SK-N-SH (cell line): ENCODE results near the gene SIGLECL1. TPM values are rescaled to one million over a fixed set of nuclear protein-coding genes. Genes with fewer than 3 reads are reported as not detected.

Source experiments
- CTCF ChIA-PET: fragments of 300-600, 350-600 bp; formaldehyde crosslinking; extraction: SDS; loops from one replicate; lab custom pipeline; 2021; lab: Yijun Ruan, JAX
- POLR2A ChIA-PET: fragments of 350-600 bp; sonication (Branson Sonifier 250); formaldehyde crosslinking; extraction: SDS; loops from one replicate; lab custom pipeline; 2020; ENCODE audit warnings: antibody characterized with exemption, inconsistent platforms; lab: Yijun Ruan, JAX
- DNase-seq: peaks from one replicate; pipeline ENCODE4 v3.0.0; 2012
- H2AFZ ChIP-seq: fragments of 200-600 bp; sonication (generic); 2 replicates; pipeline ENCODE4 v1.8.1; 2016; ENCODE audit warnings: antibody characterized with exemption, mild to moderate bottlenecking, low read depth
- H3F3A ChIP-seq: fragments of 200-600 bp; sonication (generic); replicated peaks from 2 replicates; pipeline ENCODE3; 2016; ENCODE audit warnings: antibody characterized with exemption, mild to moderate bottlenecking; ENCODE audit not compliant: insufficient read depth
- H3K27ac ChIP-seq, 2 experiments: fragments of 200-500 bp in 1 of 2; fragments of 200-600 bp in 1 of 2; sonication (Bioruptor generic) in 1 of 2; sonication (generic), shearing (Covaris generic) in 1 of 2; 2 replicates each; pipeline versions ENCODE4 v1.5.1 to v1.6.1; 2014 to 2016; ENCODE audit warnings: low read depth in 2 of 2, inconsistent platforms in 1 of 2, low read length in 1 of 2, mild to moderate bottlenecking in 1 of 2, mixed read lengths in 1 of 2
- H3K27me3 ChIP-seq: fragments of 200-600 bp; sonication (generic), shearing (Covaris generic); 2 replicates; pipeline ENCODE4 v1.6.1; 2016; ENCODE audit warnings: mixed run types; ENCODE audit not compliant: insufficient read depth
- H3K36me3 ChIP-seq, 2 experiments: fragments of 200-500 bp in 1 of 2; fragments of 200-600 bp in 1 of 2; sonication (Bioruptor generic) in 1 of 2; sonication (generic) in 1 of 2; replicated peaks in 1 of 2; 2 replicates each; pipeline versions ENCODE3 to v1.5.1; 2014 to 2016; ENCODE audit warnings: low read length in 1 of 2, mild to moderate bottlenecking in 1 of 2; ENCODE audit not compliant: insufficient read depth in 2 of 2, control insufficient read depth in 1 of 2
- H3K4me1 ChIP-seq, 2 experiments: fragments of 200-500 bp in 1 of 2; fragments of 200-600 bp in 1 of 2; sonication (Bioruptor generic) in 1 of 2; sonication (generic), shearing (Covaris generic) in 1 of 2; 2 replicates each; pipeline versions ENCODE4 v1.5.1 to v1.6.1; 2014 to 2016; ENCODE audit warnings: low read depth in 1 of 2, low read length in 1 of 2, mixed run types in 1 of 2; ENCODE audit not compliant: insufficient read depth in 2 of 2, control insufficient read depth in 1 of 2
- H3K4me2 ChIP-seq: fragments of 200-600 bp; sonication (generic), shearing (Covaris generic); 2 replicates; pipeline ENCODE4 v1.6.1; 2017; ENCODE audit warnings: mixed run types
- H3K4me3 ChIP-seq, 2 experiments: fragments of 200-500 bp in 1 of 2; fragments of 200-600 bp in 1 of 2; sonication (Bioruptor generic) in 1 of 2; sonication (generic), shearing (Covaris generic) in 1 of 2; 2 replicates each; pipeline versions ENCODE4 v1.5.1 to v1.8.1; 2014 to 2016; ENCODE audit warnings: low read depth in 2 of 2, inconsistent platforms in 1 of 2, low read length in 1 of 2, mild to moderate bottlenecking in 1 of 2, mixed read lengths in 1 of 2, moderate library complexity in 1 of 2
- H3K79me2 ChIP-seq: fragments of 200-600 bp; sonication (generic); 2 replicates; pipeline ENCODE4 v1.8.1; 2017; ENCODE audit warnings: mild to moderate bottlenecking; ENCODE audit not compliant: insufficient read depth
- H3K9ac ChIP-seq: fragments of 200-600 bp; sonication (generic); 2 replicates; pipeline ENCODE4 v1.6.1; 2017; ENCODE audit warnings: mixed run types
- H3K9me2 ChIP-seq: fragments of 200-600 bp; sonication (generic); 2 replicates; pipeline ENCODE4 v1.6.1; 2017; ENCODE audit warnings: mixed run types
- H3K9me3 ChIP-seq: fragments of 200-600 bp; sonication (generic); 2 replicates; pipeline ENCODE4 v1.6.1; 2017; ENCODE audit warnings: mixed run types, mild to moderate bottlenecking, moderate library complexity
- H4K20me1 ChIP-seq: fragments of 200-600 bp; sonication (generic); 2 replicates; pipeline ENCODE4 v1.6.1; 2017; ENCODE audit warnings: mild to moderate bottlenecking, mixed run types; ENCODE audit not compliant: insufficient read depth
- EP300 ChIP-seq, 2 experiments: IDR thresholded peaks; 2 replicates each; pipeline versions ENCODE4 v1.4.0 to v1.6.1; 2012; ENCODE audit warnings: borderline replicate concordance in 1 of 2, low read depth in 1 of 2, low read length in 1 of 2
- EZH2phosphoT487 ChIP-seq: fragments of 200-600 bp; sonication (generic); IDR thresholded peaks from 2 replicates; pipeline ENCODE4 v1.6.1; 2017; ENCODE audit warnings: low read depth, mixed run types, mild to moderate bottlenecking, antibody characterized with exemption, moderate library complexity, borderline replicate concordance
- FOXJ3 ChIP-seq: sonication (generic); formaldehyde crosslinking; IDR thresholded peaks from 2 replicates; pipeline ENCODE4 v1.5.1; 2020; ENCODE audit warnings: mild to moderate bottlenecking, missing genetic modification reagents
- GABPA ChIP-seq: IDR thresholded peaks from 2 replicates; pipeline ENCODE4 v1.4.0; 2012; ENCODE audit warnings: low read depth, mild to moderate bottlenecking
- MEF2A ChIP-seq: IDR thresholded peaks from 2 replicates; pipeline ENCODE4 v1.4.0; 2012; ENCODE audit warnings: low read depth, borderline replicate concordance
- NFIC ChIP-seq: IDR thresholded peaks from 2 replicates; pipeline ENCODE4 v1.4.0; 2012; ENCODE audit warnings: borderline replicate concordance
- RAD21 ChIP-seq: IDR thresholded peaks from 2 replicates; pipeline ENCODE4 v1.6.1; 2012; ENCODE audit warnings: mild to moderate bottlenecking, low read length
- RXRA ChIP-seq: IDR thresholded peaks from 2 replicates; pipeline ENCODE4 v1.4.0; 2012; ENCODE audit warnings: low read depth, mild to moderate bottlenecking, borderline replicate concordance
- SIN3A ChIP-seq: IDR thresholded peaks from 2 replicates; pipeline ENCODE4 v1.6.1; 2012; ENCODE audit warnings: low read depth, mild to moderate bottlenecking, low read length, moderate library complexity, borderline replicate concordance
- TCF12 ChIP-seq: IDR thresholded peaks from 2 replicates; pipeline ENCODE4 v1.4.0; 2012
- TEAD4 ChIP-seq: IDR thresholded peaks from 2 replicates; pipeline ENCODE4 v1.4.0; 2012; ENCODE audit warnings: mild to moderate bottlenecking, borderline replicate concordance; ENCODE audit not compliant: insufficient read depth
- USF2 ChIP-seq: fragments of 150-350 bp; IDR thresholded peaks from 2 replicates; pipeline ENCODE4 v1.6.1; 2017; ENCODE audit warnings: antibody characterized with exemption, low read length, low read depth, borderline replicate concordance
- YY1 ChIP-seq: IDR thresholded peaks from 2 replicates; pipeline ENCODE4 v1.4.0; 2012; ENCODE audit warnings: low read depth, mild to moderate bottlenecking
- WGBS: methylation state at CpG from one replicate; pipeline ENCODE4 v1.1.6; 2017; ENCODE audit warnings: low lambda C conversion rate; 5-methylcytosine and 5-hydroxymethylcytosine counted together
- polyA plus RNA-seq, 3 experiments: library from polyadenylated mRNA; depleted of rRNA; stranded (reverse); fragments of >200 nt; gene quantifications; 2 replicates each; pipeline ENCODE4 v1.2.3, GENCODE V29; 2012
- TF ChIP-seq, protein P1 (sequence below): IDR thresholded peaks from 2 replicates; pipeline ENCODE4 v1.4.0; 2012; ENCODE audit warnings: low read depth
- TF ChIP-seq, protein P2 (sequence below): fragments of 150-350 bp; IDR thresholded peaks from 2 replicates; pipeline ENCODE4 v1.6.1; 2016; ENCODE audit warnings: mild to moderate bottlenecking, low read depth, low read length

SIGLECL1 gene
- polyA plus RNA-seq, 1 of the 3 experiments (the other 2 are of a cell fraction), result not detected

DNA sequence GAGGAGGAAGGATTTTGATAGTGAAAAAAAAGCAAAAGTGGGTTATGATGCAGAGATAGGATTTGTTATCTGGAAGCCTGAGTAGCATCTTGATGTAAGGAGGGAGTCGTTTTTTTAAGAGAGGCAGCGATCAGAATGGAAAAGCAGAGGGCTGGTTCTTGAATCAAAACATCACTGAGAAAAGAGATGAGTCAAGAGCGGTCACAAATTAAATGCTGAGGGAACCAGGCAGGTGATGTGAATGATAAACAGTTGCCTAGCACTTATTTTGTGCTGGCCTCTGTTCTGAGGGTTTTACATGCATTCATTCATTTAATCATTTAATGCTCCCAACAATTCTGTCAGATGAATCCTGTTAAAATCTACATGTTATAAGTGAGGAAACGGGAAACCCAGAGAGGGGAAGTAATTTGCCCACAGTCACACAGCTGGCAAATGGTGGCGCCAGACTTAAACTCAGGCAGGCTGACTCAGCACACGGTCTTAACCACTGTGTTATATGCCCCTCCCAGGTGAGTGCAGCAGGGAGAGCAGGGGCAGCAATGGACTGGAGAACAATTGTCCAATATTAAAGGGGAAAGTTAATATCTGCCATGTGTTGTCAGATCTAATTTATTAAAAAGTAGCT, 21.4 kb downstream of the SIGLECL1 start (continued):
- TF ChIP-seq EZH2phosphoT487 (no peak), SIN3A (no peak)

- no peak overlapping the region for H3K4me2 ChIP-seq
- no peak overlapping the region for H3K27ac ChIP-seq
- POLR2A ChIA-PET, result no interaction called here
- no peaks in the 10 kb centered on the region for H4K20me1 ChIP-seq
- TF ChIP-seq EP300 (IDR thresholded peaks at IDR 0.05; ENCODE audit: borderline replicate concordance in 1 of 2, low read depth in 1 of 2, low read length in 1 of 2), result no peak
- no peaks in the 10 kb centered on the region for H3K36me3 ChIP-seq
- H3F3A ChIP-seq, result no peaks in the 10 kb centered on the region
- CTCF ChIA-PET, result no interaction called here
- WGBS, result 4% methylated on average over 8 of the region's 8 CpGs
- H3K4me1 ChIP-seq, result no peaks in the 10 kb centered on the region
- no peaks in the 10 kb centered on the region for H3K79me2 ChIP-seq
- no peak overlapping the region for H3K4me3 ChIP-seq
- DNase-seq, result no peak
- peaks cover 25% of the 10 kb centered on the region for H3K27me3 ChIP-seq
- H2AFZ ChIP-seq, result no peak overlapping the region
- H3K9me2 ChIP-seq, result no peaks in the 10 kb centered on the region
- H3K9me3 ChIP-seq, result no peaks in the 10 kb centered on the region
- H3K9ac ChIP-seq, result no peak overlapping the region
These were observed 23.3 kb downstream of the SIGLECL1 start for GRCh38 chr19:51274049-51274770.

GRCh38 chr19:51277112-51277511, 26.2 kb downstream of the SIGLECL1 start:
- 8% methylated on average over 3 of the region's 3 CpGs for WGBS
- no peak overlapping the region for H3K4me3 ChIP-seq
- no peak overlapping the region for H3K27ac ChIP-seq
- no peaks in the 10 kb centered on the region for H3K9me2 ChIP-seq
- no peaks in the 10 kb centered on the region for H3K9me3 ChIP-seq
- no peak overlapping the region for H3K4me2 ChIP-seq
- POLR2A ChIA-PET, result no interaction called here
- H3K36me3 ChIP-seq, result no peaks in the 10 kb centered on the region
- H3F3A ChIP-seq, result no peaks in the 10 kb centered on the region
- H3K79me2 ChIP-seq, result no peaks in the 10 kb centered on the region
- no peak overlapping the region for H2AFZ ChIP-seq
- no peaks in the 10 kb centered on the region for H4K20me1 ChIP-seq
- H3K4me1 ChIP-seq, result no peaks in the 10 kb centered on the region
- peaks cover 2% of the 10 kb centered on the region; the same call in 1 of the 2 replicates for H3K27me3 ChIP-seq
- no peak overlapping the region for H3K9ac ChIP-seq
- no peak for DNase-seq
- TF ChIP-seq FOXJ3 (CRISPR knock-in tag), result no peak
- no peak for TF ChIP-seq TEAD4
- no peak for TF ChIP-seq USF2
- TF ChIP-seq, protein P1, sequence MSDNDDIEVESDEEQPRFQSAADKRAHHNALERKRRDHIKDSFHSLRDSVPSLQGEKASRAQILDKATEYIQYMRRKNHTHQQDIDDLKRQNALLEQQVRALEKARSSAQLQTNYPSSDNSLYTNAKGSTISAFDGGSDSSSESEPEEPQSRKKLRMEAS, result no peak
- TF ChIP-seq MEF2A, result no peak
- TF ChIP-seq RAD21, result no peak
- TF ChIP-seq GABPA, result no peak
- TF ChIP-seq NFIC, result no peak
- no peak for TF ChIP-seq YY1
- TF ChIP-seq TCF12, result no peak
- TF ChIP-seq RXRA, result no peak
- TF ChIP-seq, protein P2, sequence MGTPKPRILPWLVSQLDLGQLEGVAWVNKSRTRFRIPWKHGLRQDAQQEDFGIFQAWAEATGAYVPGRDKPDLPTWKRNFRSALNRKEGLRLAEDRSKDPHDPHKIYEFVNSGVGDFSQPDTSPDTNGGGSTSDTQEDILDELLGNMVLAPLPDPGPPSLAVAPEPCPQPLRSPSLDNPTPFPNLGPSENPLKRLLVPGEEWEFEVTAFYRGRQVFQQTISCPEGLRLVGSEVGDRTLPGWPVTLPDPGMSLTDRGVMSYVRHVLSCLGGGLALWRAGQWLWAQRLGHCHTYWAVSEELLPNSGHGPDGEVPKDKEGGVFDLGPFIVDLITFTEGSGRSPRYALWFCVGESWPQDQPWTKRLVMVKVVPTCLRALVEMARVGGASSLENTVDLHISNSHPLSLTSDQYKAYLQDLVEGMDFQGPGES, result no peak
- CTCF ChIA-PET, result no interaction called here
